Activated CD4-positive, CD25-positive, alpha-beta regulatory T cell treated with anti-CD3 and anti-CD28 coated beads, Interleukin-2, amount 50 U/mL, for 16 hours (primary cell): ENCODE results near the gene INPP5D.
A peak's percentile ranks its signal among the peaks of the same experiment; 100 is the strongest.
"Not testable (repeated sequence)": the region's sequence is repeated elsewhere in the genome, so short reads cannot be mapped to it uniquely, and the experiment has no call there.

ENCODE experiments used
- DNase-seq: peaks from one replicate; pipeline ENCODE4 v3.0.0-alpha.2; 2020; ENCODE audit warnings: low read depth, low spot score

The INPP5D gene

GRCh38 chr2:233059797-233060500 lies at the start of gene INPP5D:
Gene INPP5D, plus strand, starts transcription at chr2:233060342. Its CDS starts 137 bp downstream, at chr2:233060479.
- peak; percentile 59 for DNase-seq

GRCh38 chr2:233010569-233011267 lies 49.4 kb upstream of the INPP5D start:
- DNase-seq, result no peak

GRCh38 chr2:233011268-233011650 lies 48.9 kb upstream of the INPP5D start:
- no peak for DNase-seq

GRCh38 chr2:233011702-233012131 lies 48.4 kb upstream of the INPP5D start:
- no peak for DNase-seq

GRCh38 chr2:233012301-233012971 lies 47.7 kb upstream of the INPP5D start:
- no peak for DNase-seq

- no peak for DNase-seq
Measured at GRCh38 chr2:233013027-233013461, 47.1 kb upstream of the INPP5D start, which contains the start of gene NGEF. Gene NGEF, minus strand, starts transcription at chr2:233013256. Its CDS starts 38,366 bp downstream, at chr2:232974890.

GRCh38 chr2:233013650-233014049 lies 46.5 kb upstream of the INPP5D start:
- DNase-seq, result no peak

- no peak for DNase-seq
Measured at GRCh38 chr2:233015019-233015645, 45.0 kb upstream of the INPP5D start.

GRCh38 chr2:233017947-233018346 lies 42.2 kb upstream of the INPP5D start:
- no peak for DNase-seq

- not testable (repeated sequence) for DNase-seq
Measured at GRCh38 chr2:233019610-233020009, 40.5 kb upstream of the INPP5D start.

GRCh38 chr2:233020454-233020853 lies 39.7 kb upstream of the INPP5D start:
- no peak for DNase-seq

GRCh38 chr2:233021771-233022170 lies 38.4 kb upstream of the INPP5D start:
- no peak for DNase-seq

GRCh38 chr2:233022561-233022960 lies 37.6 kb upstream of the INPP5D start:
- DNase-seq, result no peak

GRCh38 chr2:233023007-233023760 lies 37.0 kb upstream of the INPP5D start:
- DNase-seq, result no peak

- no peak for DNase-seq
Measured at GRCh38 chr2:233023761-233024410, 36.3 kb upstream of the INPP5D start.

- no peak for DNase-seq
Measured at GRCh38 chr2:233025706-233026105, 34.4 kb upstream of the INPP5D start.

GRCh38 chr2:233026198-233026813 lies 33.8 kb upstream of the INPP5D start:
- DNase-seq, result no peak

GRCh38 chr2:233029321-233029720 lies 30.8 kb upstream of the INPP5D start:
- no peak for DNase-seq

- DNase-seq, result no peak
Measured at GRCh38 chr2:233031556-233032500, 28.3 kb upstream of the INPP5D start.
